Measurements from ENCODE around the gene CD2BP2. TPM values are rescaled to one million over a fixed set of nuclear protein-coding genes. Genes with fewer than 3 reads are reported as not detected.

CD2BP2 gene
- total RNA-seq, 1 donor from 2014 or later = 58.8 TPM

- Histone ChIP-seq H3K9me3 (ENCODE audit: insufficient read depth, low read depth, low read length) (no peaks in the 10 kb centered on the region), H4K20me1 (ENCODE audit: insufficient read depth, low read length) (peaks cover 48% of the 10 kb centered on the region), H3K4me2 (ENCODE audit: low read length) (peak overlapping the region; percentile 96), H3K4me3 (ENCODE audit: insufficient read depth, low read depth, low read length) (no peak overlapping the region), H3K79me2 (ENCODE audit: insufficient read depth, low read length) (peaks cover 70% of the 10 kb centered on the region), H3K27ac (ENCODE audit: low read depth, low read length) (peak overlapping the region; percentile 99), H3K9ac (ENCODE audit: low read length) (peak overlapping the region; percentile 29), H3K36me3 (ENCODE audit: insufficient read depth, low read length) (peaks cover 15% of the 10 kb centered on the region), H2AFZ (ENCODE audit: low read depth, low read length) (no peak overlapping the region), H3K27me3 (ENCODE audit: insufficient read depth, low read length) (no peaks in the 10 kb centered on the region), H3K4me1 (ENCODE audit: insufficient read depth, low read length) (peaks cover 21% of the 10 kb centered on the region)
- Mint-ChIP-seq H3K9me3 (ENCODE audit: unreplicated experiment) (no peaks in the 10 kb centered on the region), H3K27me3 (ENCODE audit: low read depth, unreplicated experiment) (no peaks in the 10 kb centered on the region), H3K36me3 (ENCODE audit: low read depth, unreplicated experiment) (peaks cover 23% of the 10 kb centered on the region), H3K27ac (ENCODE audit: unreplicated experiment) (peak overlapping the region; percentile 99), H3K4me3 (ENCODE audit: unreplicated experiment) (peak overlapping the region; percentile 95), H3K4me1 (ENCODE audit: low read depth, unreplicated experiment) (peaks cover 15% of the 10 kb centered on the region)
- DNase-seq (ENCODE audit: low read depth) (no peak), FAIRE-seq (no peak)
- TF ChIP-seq EZH2 (IDR thresholded peaks at IDR 0.05; ENCODE audit: insufficient read depth, low read length) (no peak), CTCF (IDR thresholded peaks at IDR 0.05; ENCODE audit: insufficient read depth, low read depth, low read length) (no peak)
These were observed 1.4 kb upstream of the CD2BP2 start for GRCh38 chr16:30356401-30357084.

GRCh38 chr16:30355954-30356308 lies 823 bp upstream of the CD2BP2 start:
- H2AFZ ChIP-seq (ENCODE audit: low read depth, low read length) = peak overlapping the region; percentile 66
- peaks cover 16% of the 10 kb centered on the region for H3K36me3 ChIP-seq (ENCODE audit: insufficient read depth, low read length)
- peaks cover 15% of the 10 kb centered on the region for H3K4me1 Mint-ChIP-seq (ENCODE audit: low read depth, unreplicated experiment)
- peak overlapping the region; percentile 99 for H3K27ac ChIP-seq (ENCODE audit: low read depth, low read length)
- no peaks in the 10 kb centered on the region for H3K27me3 ChIP-seq (ENCODE audit: insufficient read depth, low read length)
- peaks cover 23% of the 10 kb centered on the region for H3K36me3 Mint-ChIP-seq (ENCODE audit: low read depth, unreplicated experiment)
- H3K4me3 Mint-ChIP-seq (ENCODE audit: unreplicated experiment) = peak overlapping the region; percentile 95
- H3K27me3 Mint-ChIP-seq (ENCODE audit: low read depth, unreplicated experiment) = no peaks in the 10 kb centered on the region
- H3K9me3 Mint-ChIP-seq (ENCODE audit: unreplicated experiment) = no peaks in the 10 kb centered on the region
- peak overlapping the region; percentile 96 for H3K4me2 ChIP-seq (ENCODE audit: low read length)
- H4K20me1 ChIP-seq (ENCODE audit: insufficient read depth, low read length) = peaks cover 50% of the 10 kb centered on the region
- H3K79me2 ChIP-seq (ENCODE audit: insufficient read depth, low read length) = peaks cover 67% of the 10 kb centered on the region
- H3K27ac Mint-ChIP-seq (ENCODE audit: unreplicated experiment) = peak overlapping the region; percentile 99
- H3K4me3 ChIP-seq (ENCODE audit: insufficient read depth, low read depth, low read length) = peak overlapping the region; percentile 93
- FAIRE-seq = no peak
- H3K4me1 ChIP-seq (ENCODE audit: insufficient read depth, low read length) = peaks cover 23% of the 10 kb centered on the region
- H3K9me3 ChIP-seq (ENCODE audit: insufficient read depth, low read depth, low read length) = no peaks in the 10 kb centered on the region
- DNase-seq (ENCODE audit: low read depth) = no peak
- peak overlapping the region; percentile 96 for H3K9ac ChIP-seq (ENCODE audit: low read length)
- TF ChIP-seq EZH2 (IDR thresholded peaks at IDR 0.05; ENCODE audit: insufficient read depth, low read length) = no peak
- no peak for TF ChIP-seq CTCF (IDR thresholded peaks at IDR 0.05; ENCODE audit: insufficient read depth, low read depth, low read length)
